NCI-H146 treated with DMSO at 0.1 percent for 48 hours (cell line): ENCODE results near the gene C11orf52.

Source experiments
- DNase-seq: peaks from one replicate; lab custom pipeline; 2025; ENCODE audit not compliant: unreplicated experiment; lab: John Stamatoyannopoulos, UW

The C11orf52 gene

DNA sequence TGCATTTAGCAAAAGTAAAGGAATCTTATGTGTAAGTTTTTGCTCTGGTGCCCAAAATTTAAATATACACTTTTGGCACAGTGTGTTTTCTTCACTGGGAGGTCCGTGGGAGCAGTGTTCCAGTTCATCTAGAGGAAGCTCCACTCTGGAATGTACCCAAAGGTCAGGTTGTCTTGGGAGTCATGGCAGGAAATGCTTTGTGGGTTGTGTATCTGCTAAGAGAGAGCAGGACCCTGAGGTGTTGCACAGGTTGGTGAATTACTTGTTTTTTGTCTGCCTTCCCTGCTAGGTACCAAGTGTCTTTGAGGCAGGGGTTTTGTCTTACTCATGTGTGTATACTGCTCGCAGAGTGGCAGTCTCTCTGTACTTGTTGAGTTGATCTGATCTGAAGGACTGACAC lies 55.7 kb downstream of the C11orf52 start:
- DNase-seq: no peak

DNA sequence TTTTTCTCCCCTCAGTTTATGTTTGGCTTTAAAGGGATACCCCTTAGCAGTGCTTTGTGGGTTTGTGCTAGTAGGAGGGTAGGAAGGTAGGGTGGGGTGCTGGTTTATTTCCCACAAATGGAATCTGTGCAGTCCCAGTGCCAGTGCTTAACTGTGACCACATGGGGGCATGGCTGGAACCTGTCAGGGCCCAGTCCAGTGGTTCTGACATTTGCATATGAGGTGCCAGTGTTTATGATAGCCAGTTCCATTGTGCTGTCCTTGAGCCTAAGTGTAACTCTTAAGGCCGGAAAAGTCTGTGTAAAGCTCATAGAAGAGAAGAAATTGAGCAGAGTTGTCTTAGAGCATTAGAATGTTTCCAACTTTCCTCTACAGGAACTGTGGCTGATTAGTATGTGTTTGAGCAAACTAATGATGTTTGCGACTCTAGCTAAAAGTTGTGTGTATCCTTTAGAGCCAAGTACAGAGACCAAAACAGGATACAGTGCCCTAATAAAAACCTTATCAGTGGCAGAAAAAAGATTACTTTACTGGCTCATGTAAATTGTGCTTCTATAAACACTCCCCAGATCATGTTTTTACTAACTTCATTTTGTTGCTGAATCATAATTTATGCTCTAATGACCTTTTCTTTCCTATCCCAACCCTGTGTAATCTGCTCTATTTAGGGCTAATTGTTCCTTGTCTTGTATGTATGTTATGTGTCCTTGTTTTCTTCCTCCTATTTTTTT lies 56.5 kb downstream of the C11orf52 start:
- DNase-seq: no peak

DNA sequence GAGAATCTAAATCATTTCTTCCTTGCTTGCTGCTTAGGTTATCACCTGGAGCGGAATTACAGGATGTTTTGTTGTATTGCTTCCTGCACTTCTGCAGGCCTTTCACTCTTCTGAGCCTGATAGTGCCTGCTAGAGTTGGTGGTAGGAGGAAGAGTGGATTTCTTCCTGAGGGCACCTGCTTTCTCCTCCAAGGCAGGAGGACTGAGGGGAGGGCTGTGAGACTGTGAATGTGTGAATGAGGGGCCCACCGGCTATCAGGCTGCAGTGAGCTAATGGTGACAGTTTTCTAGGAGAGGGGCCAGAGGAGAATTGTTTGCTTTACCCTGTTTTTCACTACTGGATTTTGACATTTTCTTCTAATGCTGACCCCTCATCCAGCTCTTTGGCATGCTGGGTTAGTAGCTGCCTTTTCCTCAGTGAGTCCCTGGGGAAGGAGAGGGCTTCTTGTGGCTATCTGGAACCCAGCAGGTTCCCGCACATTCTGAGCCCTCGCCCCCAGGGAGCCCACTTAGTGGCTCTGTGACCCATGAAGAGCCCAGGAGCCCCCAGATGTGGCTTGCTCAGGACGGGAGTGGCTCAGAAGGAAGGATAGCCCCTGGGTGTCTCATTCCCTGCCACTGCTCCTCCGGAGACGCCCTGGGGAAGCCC lies 57.5 kb downstream of the C11orf52 start:
- DNase-seq: no peak
